Limb (tissue), 2 donors: ENCODE data around the gene PCDHGA6.

ENCODE experiments used
- DNase-seq, 2 donors: peaks; one replicate each; pipeline ENCODE4 v3.0.0-alpha.2; 2016; ENCODE audit errors: extremely low spot score in 2 of 2

PCDHGA6 gene

DNA sequence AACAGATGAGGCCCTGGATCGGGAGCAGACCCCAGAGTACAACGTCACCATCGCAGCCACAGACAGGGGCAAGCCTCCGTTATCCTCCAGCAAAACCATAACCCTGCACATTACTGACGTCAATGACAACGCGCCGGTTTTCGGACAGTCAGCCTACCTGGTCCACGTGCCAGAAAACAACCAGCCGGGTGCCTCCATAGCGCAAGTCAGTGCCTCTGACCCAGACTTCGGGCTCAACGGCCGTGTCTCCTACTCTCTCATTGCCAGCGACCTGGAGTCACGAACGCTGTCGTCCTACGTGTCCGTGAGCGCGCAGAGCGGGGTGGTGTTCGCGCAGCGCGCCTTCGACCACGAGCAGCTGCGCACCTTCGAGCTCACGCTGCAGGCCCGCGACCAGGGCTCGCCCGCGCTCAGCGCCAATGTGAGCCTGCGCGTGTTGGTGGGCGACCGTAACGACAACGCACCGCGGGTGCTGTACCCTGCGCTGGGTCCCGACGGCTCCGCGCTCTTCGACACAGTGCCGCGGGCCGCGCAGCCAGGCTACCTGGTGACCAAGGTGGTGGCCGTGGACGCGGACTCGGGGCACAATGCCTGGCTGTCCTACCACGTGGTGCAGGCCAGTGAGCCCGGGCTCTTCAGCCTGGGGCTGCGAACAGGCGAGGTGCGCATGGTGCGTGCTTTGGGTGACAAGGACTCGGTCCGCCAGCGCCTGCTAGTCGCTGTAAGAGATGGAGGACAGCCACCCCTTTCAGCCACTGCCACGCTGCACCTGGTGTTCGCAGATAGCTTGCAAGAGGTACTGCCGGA lies 45.6 kb downstream of the PCDHGA6 start:
- DNase-seq: no peak

DNA sequence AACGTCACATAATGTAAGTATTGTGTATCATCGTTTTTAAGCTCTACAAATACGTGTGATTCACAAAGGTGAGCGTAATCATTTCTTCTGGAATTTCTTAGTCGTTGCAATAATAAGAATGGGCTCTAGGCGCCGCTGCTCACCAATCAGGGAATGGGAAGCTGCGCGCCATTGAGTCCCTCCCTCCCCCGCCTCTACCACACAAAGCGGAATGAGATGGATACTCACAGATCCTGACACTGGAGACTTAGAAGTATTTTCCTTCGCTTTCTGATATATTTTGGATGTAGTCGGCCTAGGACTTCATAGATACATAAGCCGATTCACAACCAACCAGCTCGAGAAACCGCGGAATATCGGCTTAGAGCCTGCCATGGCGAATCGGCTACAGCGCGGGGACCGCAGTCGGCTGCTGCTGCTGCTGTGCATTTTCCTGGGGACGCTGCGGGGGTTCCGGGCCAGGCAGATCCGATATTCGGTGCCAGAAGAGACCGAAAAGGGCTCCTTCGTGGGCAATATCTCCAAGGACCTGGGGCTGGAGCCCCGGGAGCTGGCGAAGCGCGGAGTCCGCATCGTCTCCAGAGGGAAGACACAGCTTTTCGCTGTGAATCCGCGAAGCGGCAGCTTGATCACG lies 47.3 kb downstream of the PCDHGA6 start, which contains the start of gene PCDHGA11:
TSS of gene PCDHGA11 (plus strand) at position 197 of the 634 bp plus-strand sequence. CDS start at position 374, 177 bp downstream.
- no peak for DNase-seq

- no peak for DNase-seq
These were observed 47.8 kb downstream of the PCDHGA6 start for GRCh38 chr5:141421489-141421855.

DNA sequence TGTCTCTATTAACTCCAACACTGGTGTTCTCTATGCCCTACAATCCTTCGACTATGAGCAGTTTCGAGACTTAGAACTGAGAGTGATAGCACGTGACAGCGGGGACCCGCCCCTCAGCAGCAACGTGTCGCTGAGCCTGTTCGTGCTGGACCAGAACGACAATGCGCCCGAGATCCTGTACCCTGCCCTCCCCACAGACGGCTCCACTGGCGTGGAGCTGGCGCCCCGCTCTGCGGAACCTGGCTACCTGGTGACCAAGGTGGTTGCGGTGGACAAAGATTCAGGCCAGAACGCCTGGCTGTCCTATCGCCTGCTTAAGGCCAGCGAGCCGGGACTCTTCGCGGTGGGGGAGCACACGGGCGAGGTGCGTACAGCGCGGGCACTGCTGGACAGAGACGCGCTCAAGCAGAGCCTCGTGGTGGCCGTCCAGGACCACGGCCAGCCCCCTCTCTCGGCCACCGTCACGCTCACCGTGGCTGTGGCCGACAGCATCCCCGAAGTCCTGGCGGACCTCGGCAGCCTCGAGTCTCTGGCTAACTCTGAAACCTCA lies 49.1 kb downstream of the PCDHGA6 start:
- DNase-seq: no peak

- no peak for DNase-seq
These were observed 54.2 kb downstream of the PCDHGA6 start for GRCh38 chr5:141427783-141428426.
